Measurements from ENCODE around the gene SRPK2.

The SRPK2 gene

GRCh38 chr7:105136221-105136620 is 252.5 kb downstream of the SRPK2 start:
- DNase-seq (ENCODE audit: low read depth), result no peak
- TF ChIP-seq MYC (IDR thresholded peaks at IDR 0.05; ENCODE audit: low read depth, low read length), result no peak
- no peak for TF ChIP-seq MAX (IDR thresholded peaks at IDR 0.05; ENCODE audit: low read depth, low read length)
- no peak for TF ChIP-seq POLR2A (IDR thresholded peaks at IDR 0.05; ENCODE audit: extremely low read depth, insufficient read length)
- peak; percentile 4 for TF ChIP-seq CTCF (IDR thresholded peaks at IDR 0.05; ENCODE audit: low read depth, low read length)
- no peak overlapping the region for H3K4me3 ChIP-seq (ENCODE audit: low read depth, low read length)

- TF ChIP-seq CTCF (IDR thresholded peaks at IDR 0.05; ENCODE audit: low read depth, low read length), result no peak
- TF ChIP-seq MYC (IDR thresholded peaks at IDR 0.05; ENCODE audit: low read depth, low read length), result no peak
- no peak for TF ChIP-seq MAX (IDR thresholded peaks at IDR 0.05; ENCODE audit: low read depth, low read length)
- no peak for TF ChIP-seq POLR2A (IDR thresholded peaks at IDR 0.05; ENCODE audit: extremely low read depth, insufficient read length)
- DNase-seq (ENCODE audit: low read depth), result no peak
- no peak overlapping the region for H3K4me3 ChIP-seq (ENCODE audit: low read depth, low read length)
Measured at GRCh38 chr7:105133986-105134655, 254.6 kb downstream of the SRPK2 start.

- no peak for DNase-seq (ENCODE audit: low read depth)
Measured at GRCh38 chr7:105133358-105133757, 255.4 kb downstream of the SRPK2 start.

GRCh38 chr7:105132835-105133234 is 255.9 kb downstream of the SRPK2 start:
- TF ChIP-seq POLR2A (IDR thresholded peaks at IDR 0.05; ENCODE audit: extremely low read depth, insufficient read length) (no peak), CTCF (IDR thresholded peaks at IDR 0.05; ENCODE audit: low read depth, low read length) (no peak), MYC (IDR thresholded peaks at IDR 0.05; ENCODE audit: low read depth, low read length) (no peak), MAX (IDR thresholded peaks at IDR 0.05; ENCODE audit: low read depth, low read length) (no peak)
- H3K4me3 ChIP-seq (ENCODE audit: low read depth, low read length), result no peak overlapping the region
- DNase-seq (ENCODE audit: low read depth), result no peak

More at GRCh38 chr7:105133358-105133757, 255.4 kb downstream of the SRPK2 start:
- no peak overlapping the region for H3K4me3 ChIP-seq (ENCODE audit: low read depth, low read length)
- no peak for TF ChIP-seq MAX (IDR thresholded peaks at IDR 0.05; ENCODE audit: low read depth, low read length)
- no peak for TF ChIP-seq MYC (IDR thresholded peaks at IDR 0.05; ENCODE audit: low read depth, low read length)
- no peak for TF ChIP-seq CTCF (IDR thresholded peaks at IDR 0.05; ENCODE audit: low read depth, low read length)
- TF ChIP-seq POLR2A (IDR thresholded peaks at IDR 0.05; ENCODE audit: extremely low read depth, insufficient read length), result no peak

- TF ChIP-seq MAX (IDR thresholded peaks at IDR 0.05; ENCODE audit: low read depth, low read length) (no peak), POLR2A (IDR thresholded peaks at IDR 0.05; ENCODE audit: extremely low read depth, insufficient read length) (no peak), MYC (IDR thresholded peaks at IDR 0.05; ENCODE audit: low read depth, low read length) (no peak), CTCF (IDR thresholded peaks at IDR 0.05; ENCODE audit: low read depth, low read length) (no peak)
- DNase-seq (ENCODE audit: low read depth), result no peak
- H3K4me3 ChIP-seq (ENCODE audit: low read depth, low read length), result no peak overlapping the region
Measured at GRCh38 chr7:105132335-105132734, 256.4 kb downstream of the SRPK2 start.

Data from NB4 (cell line).